ENCODE data around the gene ATE1. TPM values are rescaled to one million over a fixed set of nuclear protein-coding genes. Genes with fewer than 3 reads are reported as not detected.

The ATE1 gene
- total RNA-seq, 4 donors from 2014 or later = 13.5 to 90.2 (median 27.7) TPM

DNA sequence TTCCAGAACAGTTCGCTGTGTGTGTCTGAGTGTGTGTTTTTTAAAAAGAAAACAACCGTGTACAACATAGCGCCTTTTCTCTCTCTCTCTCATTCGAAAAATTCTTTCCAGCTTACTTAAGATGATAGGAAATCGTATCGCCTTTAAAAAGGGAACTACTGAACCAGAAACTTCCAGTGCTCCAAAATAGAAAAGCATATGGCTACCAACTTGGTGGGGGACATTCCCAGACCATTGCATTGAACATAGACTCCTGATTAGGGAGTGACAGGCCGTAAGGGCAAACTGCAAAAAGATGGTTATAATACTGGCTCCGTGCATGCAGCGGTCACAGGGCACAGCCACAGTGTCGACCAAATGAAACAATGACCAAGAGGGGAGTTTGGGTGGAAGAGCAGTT is 235.2 kb downstream of the ATE1 start:
- H3K4me1 ChIP-seq = no peaks in the 10 kb centered on the region
- DNase-seq = no peak
- H3K27ac ChIP-seq = no peak overlapping the region
- intact Hi-C loops (cut with DNase I; ENCODE audit: low total_unique reads) = no loop called here
- TF ChIP-seq POLR2A (IDR thresholded peaks at IDR 0.05) = no peak
- TF ChIP-seq, protein P1, sequence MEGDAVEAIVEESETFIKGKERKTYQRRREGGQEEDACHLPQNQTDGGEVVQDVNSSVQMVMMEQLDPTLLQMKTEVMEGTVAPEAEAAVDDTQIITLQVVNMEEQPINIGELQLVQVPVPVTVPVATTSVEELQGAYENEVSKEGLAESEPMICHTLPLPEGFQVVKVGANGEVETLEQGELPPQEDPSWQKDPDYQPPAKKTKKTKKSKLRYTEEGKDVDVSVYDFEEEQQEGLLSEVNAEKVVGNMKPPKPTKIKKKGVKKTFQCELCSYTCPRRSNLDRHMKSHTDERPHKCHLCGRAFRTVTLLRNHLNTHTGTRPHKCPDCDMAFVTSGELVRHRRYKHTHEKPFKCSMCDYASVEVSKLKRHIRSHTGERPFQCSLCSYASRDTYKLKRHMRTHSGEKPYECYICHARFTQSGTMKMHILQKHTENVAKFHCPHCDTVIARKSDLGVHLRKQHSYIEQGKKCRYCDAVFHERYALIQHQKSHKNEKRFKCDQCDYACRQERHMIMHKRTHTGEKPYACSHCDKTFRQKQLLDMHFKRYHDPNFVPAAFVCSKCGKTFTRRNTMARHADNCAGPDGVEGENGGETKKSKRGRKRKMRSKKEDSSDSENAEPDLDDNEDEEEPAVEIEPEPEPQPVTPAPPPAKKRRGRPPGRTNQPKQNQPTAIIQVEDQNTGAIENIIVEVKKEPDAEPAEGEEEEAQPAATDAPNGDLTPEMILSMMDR (IDR thresholded peaks at IDR 0.05) = no peak
- no peaks in the 10 kb centered on the region for H3K9me3 ChIP-seq
- no peak overlapping the region for H3K4me3 ChIP-seq
- H3K36me3 ChIP-seq = no peaks in the 10 kb centered on the region
- no peaks in the 10 kb centered on the region for H3K27me3 ChIP-seq

DNA sequence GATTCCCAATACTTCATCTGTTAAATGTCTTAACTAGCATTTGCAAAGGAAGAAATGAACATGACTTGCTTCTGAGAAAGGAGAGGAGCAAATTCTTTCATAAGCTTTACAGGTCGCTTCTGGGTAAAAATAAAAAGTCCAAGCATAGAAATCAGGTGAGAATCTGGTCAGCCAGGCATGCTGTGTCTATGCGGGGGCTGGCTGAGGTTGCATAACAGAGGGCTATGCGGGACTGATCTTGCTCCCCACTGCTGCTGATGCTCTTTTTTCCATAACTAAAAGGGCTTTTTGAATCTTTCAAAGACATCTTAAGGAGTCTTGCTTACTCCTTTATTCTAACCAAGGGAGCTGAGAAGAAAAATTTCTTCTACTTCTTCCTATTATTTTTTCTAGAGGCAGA is 236.9 kb downstream of the ATE1 start:
- H3K4me1 ChIP-seq = no peaks in the 10 kb centered on the region
- no peaks in the 10 kb centered on the region for H3K9me3 ChIP-seq
- DNase-seq = no peak
- H3K4me3 ChIP-seq = no peak overlapping the region
- H3K36me3 ChIP-seq = no peaks in the 10 kb centered on the region
- H3K27me3 ChIP-seq = no peaks in the 10 kb centered on the region
- intact Hi-C loops (cut with DNase I; ENCODE audit: low total_unique reads) = no loop called here
- TF ChIP-seq POLR2A (IDR thresholded peaks at IDR 0.05) = no peak
- TF ChIP-seq, protein P1 (IDR thresholded peaks at IDR 0.05) = no peak
- no peak overlapping the region for H3K27ac ChIP-seq

Small RNA genes within 50 kb of the gene (small RNA-seq; reads per million reads assigned to genes)
- not detected for gene RF00019
- not detected for gene RF02219

Other genes with a start within 250 kb of the ATE1 start
- gene NSMCE4A, start 47.2 kb upstream of the ATE1 start, total RNA-seq = 10 to 100 TPM; 54.7 to 80.3 (median 65.5) TPM
- gene TACC2, start 61.1 kb upstream of the ATE1 start, total RNA-seq = 10 to 100 TPM; 11.5 to 73.0 (median 14.5) TPM

All from uterus (tissue), 4 donors.